Motor neuron (in vitro differentiated cells): Measurements from ENCODE around the gene IL3. TPM values are rescaled to one million over a fixed set of nuclear protein-coding genes. Genes with fewer than 3 reads are reported as not detected.
A peak's percentile ranks its signal among the peaks of the same experiment; 100 is the strongest.

Experiments
- ATAC-seq, 8 experiments: fragments of 200-7000 bp; cut with Tn5 transposase; replicated peaks in 6 of 8; 2 replicates each; pipeline ENCODE4 v1.8.0; 2021; ENCODE audit warnings: mild to moderate bottlenecking in 8 of 8, moderate library complexity in 8 of 8
- H3K27ac ChIP-seq, 2 donors: fragments of 250-450 bp; sonication (Bioruptor Pico); 2 replicates each; pipeline ENCODE4 v1.9.0; 2021; ENCODE audit warnings: antibody characterized with exemption in 2 of 2, mild to moderate bottlenecking in 2 of 2, moderate library complexity in 1 of 2
- H3K4me1 ChIP-seq, 2 donors: fragments of 250-450 bp; sonication (Bioruptor Pico); replicated peaks in 1 of 2; 2 replicates each; pipeline ENCODE4 v1.6.1; 2021; ENCODE audit warnings: antibody characterized with exemption in 2 of 2, mild to moderate bottlenecking in 2 of 2, moderate library complexity in 1 of 2
- H3K4me3 ChIP-seq, 5 donors: fragments of 250-450 bp; sonication (Bioruptor Pico); 2 replicates each; pipeline ENCODE4 v1.9.0; 2021; ENCODE audit warnings: antibody characterized with exemption in 5 of 5, mild to moderate bottlenecking in 5 of 5, moderate library complexity in 4 of 5
- WGBS, 10 experiments: fragments of 450-650 bp; shearing (Covaris generic); methylation state at CpG; one replicate each; pipeline ENCODE4 v1.0.0; 2022; 5-methylcytosine and 5-hydroxymethylcytosine counted together
- in situ Hi-C, 9 experiments: fragments of 400-800 bp; cut with MboI; loops; one replicate each; pipeline ENCODE4 v1.15.0; 2021; ENCODE audit warnings: low sequenced_read_pairs in 9 of 9, low pct_unique_long_range_greater_than_20kb in 2 of 9; ENCODE audit not compliant: unreplicated experiment in 9 of 9
- total RNA-seq, 8 experiments: library from RNA; unstranded; fragments of 300-600 nt; gene quantifications; 2 replicates each; pipeline versions ENCODE4 v1.2.3 to v1.2.4, GENCODE V29; 2022

Gene IL3
- total RNA-seq, 8 experiments from 2014 or later, result 0.38 TPM; not detected in 7

- H3K27ac ChIP-seq, result no peak overlapping the region
- no peaks in the 10 kb centered on the region for H3K4me1 ChIP-seq
- WGBS, 10 experiments, result 40 to 88% (median 79%) methylated on average over 1 to 3 of the region's 4 CpGs; no CpG with 5 or more reads in 3 of the 10 experiments
- no peak overlapping the region for H3K4me3 ChIP-seq
- in situ Hi-C loops, result no loop called here
- no peak for ATAC-seq
Measured at GRCh38 chr5:132083071-132083678, 22.7 kb downstream of the IL3 start.

DNA sequence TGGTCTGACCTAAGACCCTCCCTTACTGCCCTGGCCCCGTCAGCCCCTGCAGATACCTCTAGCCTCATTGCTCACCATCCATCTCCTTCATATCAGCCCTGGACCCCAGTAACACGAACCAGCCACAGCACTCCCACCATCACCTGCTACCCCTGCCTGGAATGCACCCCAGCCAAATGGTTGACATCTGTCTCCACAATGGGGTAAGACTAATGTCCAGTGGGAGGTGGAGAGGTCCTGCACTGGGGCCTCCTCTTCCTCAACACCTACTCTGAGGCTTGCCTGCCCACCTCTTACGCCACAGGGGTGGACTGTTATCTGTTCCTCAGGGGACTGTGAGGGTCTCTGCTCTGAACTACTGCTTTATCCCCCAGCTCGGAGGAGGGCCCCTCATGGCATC lies 25.2 kb downstream of the IL3 start:
- ATAC-seq, result no peak
- Histone ChIP-seq H3K4me1 (no peaks in the 10 kb centered on the region), H3K27ac (no peak overlapping the region), H3K4me3 (no peak overlapping the region)
- in situ Hi-C loops, result no loop called here
- 33 to 89% (median 52%) methylated on average over 1 to 3 of the region's 4 CpGs; no CpG with 5 or more reads in 2 of the 10 experiments for WGBS, 10 experiments

GRCh38 chr5:132086277-132086794 lies 25.9 kb downstream of the IL3 start:
- H3K4me3 ChIP-seq, result no peak overlapping the region
- 0 to 72% (median 0%) methylated on average over 1 to 2 of the region's 2 CpGs; no CpG with 5 or more reads in 7 of the 10 experiments for WGBS, 10 experiments
- in situ Hi-C loops, result no loop called here
- ATAC-seq, result peak in 4 of 8 experiments; percentile 16 to 97 (median 78)
- H3K4me1 ChIP-seq, result no peaks in the 10 kb centered on the region
- no peak overlapping the region for H3K27ac ChIP-seq

GRCh38 chr5:132087176-132087575 lies 26.7 kb downstream of the IL3 start:
- H3K4me1 ChIP-seq, result no peaks in the 10 kb centered on the region
- no peak for ATAC-seq
- no peak overlapping the region for H3K27ac ChIP-seq
- 40 to 100% (median 75%) methylated on average over 1 to 5 of the region's 6 CpGs; no CpG with 5 or more reads in 2 of the 10 experiments for WGBS, 10 experiments
- no peak overlapping the region for H3K4me3 ChIP-seq
- in situ Hi-C loops, result no loop called here

DNA sequence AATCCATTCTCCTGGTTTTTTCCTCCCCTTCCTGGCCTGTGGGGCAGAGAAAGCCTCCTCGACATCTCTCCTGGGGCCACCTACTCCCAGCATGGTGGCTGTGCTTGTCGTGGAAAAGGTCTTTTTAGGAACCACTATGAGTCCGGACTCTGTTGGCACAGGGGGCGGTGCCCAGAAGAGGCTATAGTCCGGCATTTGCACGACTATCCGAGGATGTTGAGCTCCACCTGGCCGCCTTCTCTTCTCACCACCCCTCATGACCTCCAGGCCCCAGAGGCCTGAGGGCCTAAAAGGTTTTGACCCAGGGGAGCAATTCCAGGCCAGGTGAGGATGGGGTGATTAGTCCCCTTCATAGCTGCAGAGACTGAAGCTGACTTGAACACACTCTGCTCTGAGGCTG lies 27.2 kb downstream of the IL3 start:
- no peak overlapping the region for H3K27ac ChIP-seq
- no peak for ATAC-seq
- in situ Hi-C loops, result no loop called here
- no peaks in the 10 kb centered on the region for H3K4me1 ChIP-seq
- WGBS, 10 experiments, result 40 to 86% (median 68%) methylated on average over 1 to 4 of the region's 8 CpGs; no CpG with 5 or more reads in 4 of the 10 experiments
- H3K4me3 ChIP-seq, result no peak overlapping the region

DNA sequence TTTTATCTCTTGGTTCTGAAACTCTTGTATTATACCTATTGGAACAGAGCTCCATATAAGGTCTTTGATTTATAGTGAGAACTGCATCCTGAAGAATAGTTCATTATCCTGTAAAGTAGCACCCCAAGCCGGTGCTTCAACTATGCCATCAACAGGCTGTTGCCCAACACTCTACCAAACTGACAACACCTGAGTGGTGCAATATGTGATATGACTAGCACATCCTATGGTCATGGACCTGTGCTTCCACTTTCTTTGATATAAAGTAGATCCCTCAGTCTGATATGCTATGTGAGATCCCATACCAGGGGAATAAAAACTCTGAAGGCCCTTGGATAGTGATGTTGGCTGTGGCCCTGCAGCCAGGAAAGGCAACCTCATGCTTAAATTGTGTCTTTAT lies 28.9 kb downstream of the IL3 start:
- no peak overlapping the region for H3K27ac ChIP-seq
- in situ Hi-C loops, result no loop called here
- H3K4me1 ChIP-seq, result no peaks in the 10 kb centered on the region
- 100% methylated on average over 1 of the region's 1 CpG; no CpG with 5 or more reads in 6 of the 10 experiments for WGBS, 10 experiments
- no peak overlapping the region for H3K4me3 ChIP-seq
- ATAC-seq, result no peak

DNA sequence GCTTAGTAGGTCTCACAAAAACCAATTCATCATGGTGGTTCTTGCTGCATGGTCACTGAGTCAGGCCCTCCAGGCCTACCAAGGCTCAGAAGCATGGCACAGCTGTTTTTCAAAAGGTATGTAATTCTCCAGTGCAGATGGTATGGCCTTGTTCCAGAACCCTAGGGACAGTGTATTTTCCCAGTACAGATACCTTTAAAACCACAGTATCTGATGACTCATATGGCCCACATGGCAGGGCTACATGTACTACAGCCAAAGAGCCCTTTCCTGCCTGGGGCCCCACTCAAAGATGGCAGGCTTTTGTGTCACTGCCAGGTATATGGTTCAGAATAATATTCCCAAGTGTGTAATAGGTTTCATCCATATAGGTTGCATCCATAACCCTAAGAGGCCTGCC lies 29.7 kb downstream of the IL3 start:
- H3K4me3 ChIP-seq, result no peak overlapping the region
- in situ Hi-C loops, result no loop called here
- no peaks in the 10 kb centered on the region for H3K4me1 ChIP-seq
- ATAC-seq, result peak in 1 of 8 experiments; percentile 10
- H3K27ac ChIP-seq, result no peak overlapping the region

- Histone ChIP-seq H3K4me3 (no peak overlapping the region), H3K4me1 (no peaks in the 10 kb centered on the region), H3K27ac (no peak overlapping the region)
- in situ Hi-C loops, result no loop called here
- WGBS, 10 experiments, result 0 to 100% (median 53%) methylated on average over 1 of the region's 3 CpGs; no CpG with 5 or more reads in 6 of the 10 experiments
- ATAC-seq, result no peak
Measured at GRCh38 chr5:132093271-132093670, 32.8 kb downstream of the IL3 start.

DNA sequence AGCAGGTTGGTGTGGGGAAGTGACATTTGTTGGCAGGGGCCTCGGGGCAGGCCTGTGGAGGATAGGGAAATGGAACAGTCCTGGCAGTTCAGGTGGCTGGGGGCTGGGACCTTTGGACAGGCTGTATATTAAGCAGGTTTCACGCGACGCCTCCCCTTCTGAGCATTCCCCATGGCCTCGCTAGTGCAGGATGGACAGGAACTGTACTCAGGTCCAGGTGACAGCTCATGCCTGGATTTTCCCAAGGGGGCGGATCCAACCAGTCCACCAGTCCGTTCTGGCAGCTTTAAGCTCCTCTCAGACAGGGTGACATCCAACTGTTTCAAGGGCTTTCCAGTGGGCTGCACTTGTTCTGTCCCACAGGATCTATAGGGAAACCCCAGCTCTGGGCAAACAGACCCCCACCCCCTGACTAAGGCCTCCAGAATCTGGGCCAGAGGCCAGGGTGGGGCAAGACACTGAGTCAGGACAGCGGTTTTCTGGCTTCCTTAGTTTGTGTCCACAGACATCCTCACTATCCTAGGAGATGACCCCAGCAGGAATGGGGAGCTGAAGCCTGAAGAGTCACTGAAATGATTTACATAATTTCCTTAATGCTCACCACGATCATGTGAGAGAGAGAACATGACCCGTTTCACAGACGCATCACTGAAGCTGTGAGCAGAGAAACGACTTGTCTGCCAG lies 34.1 kb downstream of the IL3 start:
- Histone ChIP-seq H3K4me3 (no peak overlapping the region), H3K27ac (no peak overlapping the region), H3K4me1 (no peaks in the 10 kb centered on the region)
- 10 to 92% (median 68%) methylated on average over 1 to 5 of the region's 12 CpGs; no CpG with 5 or more reads in 4 of the 10 experiments for WGBS, 10 experiments
- in situ Hi-C loops, result no loop called here
- peak in 3 of 8 experiments; percentile 31 to 86 (median 85) for ATAC-seq

DNA sequence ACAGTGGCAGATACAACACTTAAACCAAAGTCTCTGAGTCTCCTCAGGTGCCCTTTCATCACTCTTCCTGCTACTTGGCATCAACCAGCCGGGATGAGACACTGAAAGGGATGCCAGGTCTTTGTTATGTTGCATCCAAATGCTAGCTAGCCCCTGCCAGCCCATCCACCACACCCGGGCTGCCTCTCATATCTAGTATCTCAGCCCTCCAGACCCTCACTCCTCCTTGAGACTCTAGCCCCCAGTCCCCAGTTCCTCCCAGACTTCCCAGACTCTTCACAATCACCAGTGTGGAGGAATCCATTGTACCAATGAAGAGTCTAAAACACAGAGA lies 34.6 kb downstream of the IL3 start:
- in situ Hi-C loops, result no loop called here
- Histone ChIP-seq H3K27ac (no peak overlapping the region), H3K4me1 (no peaks in the 10 kb centered on the region), H3K4me3 (no peak overlapping the region)
- ATAC-seq, result no peak
- WGBS, 10 experiments, result 33 to 67% (median 40%) methylated on average over 1 of the region's 2 CpGs; no CpG with 5 or more reads in 7 of the 10 experiments

GRCh38 chr5:132095424-132095972 lies 35.0 kb downstream of the IL3 start:
- in situ Hi-C loops, result no loop called here
- H3K4me3 ChIP-seq, result no peak overlapping the region
- H3K4me1 ChIP-seq, result no peaks in the 10 kb centered on the region
- no peak overlapping the region for H3K27ac ChIP-seq
- ATAC-seq, result no peak
- 40 to 91% (median 83%) methylated on average over 1 to 4 of the region's 6 CpGs; no CpG with 5 or more reads in 5 of the 10 experiments for WGBS, 10 experiments

DNA sequence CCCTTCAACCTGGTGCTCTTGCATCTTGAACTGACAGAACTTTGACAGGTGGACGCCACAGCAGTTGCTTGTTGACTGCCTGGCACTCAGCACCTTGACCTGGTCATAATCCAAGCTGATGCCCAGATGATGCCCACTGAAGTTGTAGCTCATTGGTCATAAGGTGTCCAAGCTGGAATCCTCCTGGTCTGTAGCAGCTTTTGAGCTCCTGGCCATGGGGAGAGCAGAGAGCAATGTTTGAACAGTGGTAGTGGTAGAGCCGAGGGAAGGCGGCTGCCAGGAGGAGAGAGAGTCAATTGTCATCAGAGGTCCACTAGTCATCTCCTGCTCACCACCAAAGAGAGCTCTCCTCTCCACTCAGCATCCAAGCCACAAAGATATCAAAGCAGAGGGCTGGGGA lies 36.4 kb downstream of the IL3 start:
- no peak overlapping the region for H3K4me3 ChIP-seq
- in situ Hi-C loops, result no loop called here

DNA sequence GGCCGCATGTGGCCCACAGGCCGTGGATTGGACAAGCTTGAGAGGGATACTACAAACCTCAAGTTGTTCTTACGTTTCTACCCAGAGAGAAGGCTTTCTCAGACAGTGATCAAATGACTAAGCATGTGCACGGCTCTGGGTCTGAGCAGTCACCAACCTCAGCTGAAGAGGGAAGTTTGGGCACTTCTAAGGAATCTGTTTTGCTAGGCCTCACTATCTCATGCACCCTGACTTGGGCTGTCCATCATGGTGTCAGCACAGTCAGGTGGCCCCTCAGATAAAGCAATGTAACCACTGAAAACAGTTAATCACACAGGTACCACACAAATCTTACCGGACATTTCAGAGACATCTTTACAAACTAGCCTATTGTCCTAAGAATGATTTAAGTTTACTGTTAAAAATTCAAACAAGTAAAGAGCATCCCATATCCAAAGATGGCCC lies 37.7 kb downstream of the IL3 start:
- Histone ChIP-seq H3K4me1 (no peaks in the 10 kb centered on the region), H3K4me3 (no peak overlapping the region), H3K27ac (no peak overlapping the region)
- no peak for ATAC-seq
- in situ Hi-C loops, result no loop called here
- 50 to 96% (median 88%) methylated on average over 1 to 5 of the region's 5 CpGs; no CpG with 5 or more reads in 4 of the 10 experiments for WGBS, 10 experiments

More for the DNA sequence above, 36.4 kb downstream of the IL3 start:
- no peak overlapping the region for H3K27ac ChIP-seq
- WGBS, 10 experiments, result 70 to 92% (median 78%) methylated on average over 1 to 3 of the region's 3 CpGs; no CpG with 5 or more reads in 6 of the 10 experiments
- ATAC-seq, result no peak
- no peaks in the 10 kb centered on the region for H3K4me1 ChIP-seq
